WTC11 (cell line): ENCODE results near the gene FGF14.

Experiments
- ELF4 ChIP-seq: sonication (generic); formaldehyde crosslinking; IDR thresholded peaks from 2 replicates; pipeline ENCODE4 v1.8.1; 2022; ENCODE audit warnings: low read depth, mild to moderate bottlenecking, moderate library complexity, missing genetic modification reagents
- ETV6 ChIP-seq: sonication (generic); formaldehyde crosslinking; IDR thresholded peaks from 2 replicates; pipeline ENCODE4 v1.8.1; 2022; ENCODE audit warnings: mild to moderate bottlenecking, missing genetic modification reagents
- NR2C2 ChIP-seq: sonication (generic); formaldehyde crosslinking; IDR thresholded peaks from 2 replicates; pipeline ENCODE4 v1.8.0; 2022; ENCODE audit warnings: mild to moderate bottlenecking, missing genetic modification reagents
- SP1 ChIP-seq: sonication (generic); formaldehyde crosslinking; conservative IDR thresholded peaks from 2 replicates; pipeline ENCODE4 v1.8.1; 2022; ENCODE audit warnings: missing genetic modification reagents
- TF ChIP-seq, protein P1 (sequence below): sonication (generic); formaldehyde crosslinking; IDR thresholded peaks from 2 replicates; pipeline ENCODE4 v1.8.1; 2023; ENCODE audit warnings: mild to moderate bottlenecking, missing genetic modification reagents, moderate library complexity
- TF ChIP-seq, protein P2 (sequence below): sonication (generic); formaldehyde crosslinking; conservative IDR thresholded peaks from 2 replicates; pipeline ENCODE4 v1.8.1; 2022; ENCODE audit warnings: mild to moderate bottlenecking, missing genetic modification reagents
- TF ChIP-seq, protein P3 (sequence below): sonication (generic); formaldehyde crosslinking; IDR thresholded peaks from 2 replicates; pipeline ENCODE4 v1.8.1; 2022; ENCODE audit warnings: missing genetic modification reagents, borderline replicate concordance
- TF ChIP-seq, protein P4 (sequence below): fragments of 200-600 bp; IDR thresholded peaks from 2 replicates; pipeline ENCODE4 v1.8.0; 2022; ENCODE audit warnings: antibody characterized with exemption
- TF ChIP-seq, protein P5 (sequence below): sonication (generic); formaldehyde crosslinking; IDR thresholded peaks from 2 replicates; pipeline ENCODE4 v1.8.0; 2022; ENCODE audit warnings: mild to moderate bottlenecking, missing genetic modification reagents
- TF ChIP-seq, protein P6 (sequence below): fragments of 250-450 bp; sonication (Bioruptor Pico); IDR thresholded peaks from 2 replicates; pipeline ENCODE4 v1.9.0; 2021; ENCODE audit warnings: mild to moderate bottlenecking
- TF ChIP-seq, protein P7 (sequence below): sonication (generic); formaldehyde crosslinking; IDR thresholded peaks from 2 replicates; pipeline ENCODE4 v1.8.1; 2023; ENCODE audit warnings: mild to moderate bottlenecking, moderate library complexity, missing genetic modification reagents

DNA sequence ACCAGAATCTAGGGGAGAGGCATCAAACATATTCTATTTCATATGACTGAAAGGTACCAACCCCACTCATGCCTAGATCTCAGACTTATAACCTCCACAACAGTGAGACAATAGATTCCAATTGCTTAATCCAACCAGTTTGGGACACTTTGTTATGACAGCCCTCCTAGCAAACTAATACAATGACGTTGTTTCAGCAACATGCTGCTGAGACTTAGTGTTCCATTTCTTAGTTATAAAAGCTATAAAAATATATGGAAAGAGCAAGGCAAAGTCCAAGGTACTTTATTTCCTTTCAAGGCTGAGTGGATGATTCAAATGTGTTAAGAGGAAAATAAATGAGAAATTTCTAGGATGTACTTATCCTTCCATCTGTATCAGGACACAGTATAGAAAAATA is 352.0 kb downstream of the FGF14 start:
- no peak for TF ChIP-seq ELF4
- TF ChIP-seq, protein P1, sequence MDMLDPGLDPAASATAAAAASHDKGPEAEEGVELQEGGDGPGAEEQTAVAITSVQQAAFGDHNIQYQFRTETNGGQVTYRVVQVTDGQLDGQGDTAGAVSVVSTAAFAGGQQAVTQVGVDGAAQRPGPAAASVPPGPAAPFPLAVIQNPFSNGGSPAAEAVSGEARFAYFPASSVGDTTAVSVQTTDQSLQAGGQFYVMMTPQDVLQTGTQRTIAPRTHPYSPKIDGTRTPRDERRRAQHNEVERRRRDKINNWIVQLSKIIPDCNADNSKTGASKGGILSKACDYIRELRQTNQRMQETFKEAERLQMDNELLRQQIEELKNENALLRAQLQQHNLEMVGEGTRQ (CRISPR knock-in tag) = no peak
- TF ChIP-seq, protein P2, sequence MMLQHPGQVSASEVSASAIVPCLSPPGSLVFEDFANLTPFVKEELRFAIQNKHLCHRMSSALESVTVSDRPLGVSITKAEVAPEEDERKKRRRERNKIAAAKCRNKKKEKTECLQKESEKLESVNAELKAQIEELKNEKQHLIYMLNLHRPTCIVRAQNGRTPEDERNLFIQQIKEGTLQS = no peak
- TF ChIP-seq NR2C2 = no peak
- TF ChIP-seq, protein P3, sequence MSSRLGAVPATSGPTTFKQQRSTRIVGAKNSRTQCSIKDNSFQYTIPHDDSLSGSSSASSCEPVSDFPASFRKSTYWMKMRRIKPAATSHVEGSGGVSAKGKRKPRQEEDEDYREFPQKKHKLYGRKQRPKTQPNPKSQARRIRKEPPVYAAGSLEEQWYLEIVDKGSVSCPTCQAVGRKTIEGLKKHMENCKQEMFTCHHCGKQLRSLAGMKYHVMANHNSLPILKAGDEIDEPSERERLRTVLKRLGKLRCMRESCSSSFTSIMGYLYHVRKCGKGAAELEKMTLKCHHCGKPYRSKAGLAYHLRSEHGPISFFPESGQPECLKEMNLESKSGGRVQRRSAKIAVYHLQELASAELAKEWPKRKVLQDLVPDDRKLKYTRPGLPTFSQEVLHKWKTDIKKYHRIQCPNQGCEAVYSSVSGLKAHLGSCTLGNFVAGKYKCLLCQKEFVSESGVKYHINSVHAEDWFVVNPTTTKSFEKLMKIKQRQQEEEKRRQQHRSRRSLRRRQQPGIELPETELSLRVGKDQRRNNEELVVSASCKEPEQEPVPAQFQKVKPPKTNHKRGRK (CRISPR knock-in tag) = no peak
- TF ChIP-seq, protein P4, sequence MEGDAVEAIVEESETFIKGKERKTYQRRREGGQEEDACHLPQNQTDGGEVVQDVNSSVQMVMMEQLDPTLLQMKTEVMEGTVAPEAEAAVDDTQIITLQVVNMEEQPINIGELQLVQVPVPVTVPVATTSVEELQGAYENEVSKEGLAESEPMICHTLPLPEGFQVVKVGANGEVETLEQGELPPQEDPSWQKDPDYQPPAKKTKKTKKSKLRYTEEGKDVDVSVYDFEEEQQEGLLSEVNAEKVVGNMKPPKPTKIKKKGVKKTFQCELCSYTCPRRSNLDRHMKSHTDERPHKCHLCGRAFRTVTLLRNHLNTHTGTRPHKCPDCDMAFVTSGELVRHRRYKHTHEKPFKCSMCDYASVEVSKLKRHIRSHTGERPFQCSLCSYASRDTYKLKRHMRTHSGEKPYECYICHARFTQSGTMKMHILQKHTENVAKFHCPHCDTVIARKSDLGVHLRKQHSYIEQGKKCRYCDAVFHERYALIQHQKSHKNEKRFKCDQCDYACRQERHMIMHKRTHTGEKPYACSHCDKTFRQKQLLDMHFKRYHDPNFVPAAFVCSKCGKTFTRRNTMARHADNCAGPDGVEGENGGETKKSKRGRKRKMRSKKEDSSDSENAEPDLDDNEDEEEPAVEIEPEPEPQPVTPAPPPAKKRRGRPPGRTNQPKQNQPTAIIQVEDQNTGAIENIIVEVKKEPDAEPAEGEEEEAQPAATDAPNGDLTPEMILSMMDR = no peak
- TF ChIP-seq, protein P5, sequence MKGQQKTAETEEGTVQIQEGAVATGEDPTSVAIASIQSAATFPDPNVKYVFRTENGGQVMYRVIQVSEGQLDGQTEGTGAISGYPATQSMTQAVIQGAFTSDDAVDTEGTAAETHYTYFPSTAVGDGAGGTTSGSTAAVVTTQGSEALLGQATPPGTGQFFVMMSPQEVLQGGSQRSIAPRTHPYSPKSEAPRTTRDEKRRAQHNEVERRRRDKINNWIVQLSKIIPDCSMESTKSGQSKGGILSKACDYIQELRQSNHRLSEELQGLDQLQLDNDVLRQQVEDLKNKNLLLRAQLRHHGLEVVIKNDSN (CRISPR knock-in tag) = no peak
- no peak for TF ChIP-seq ETV6 (CRISPR knock-in tag)
- TF ChIP-seq, protein P6, sequence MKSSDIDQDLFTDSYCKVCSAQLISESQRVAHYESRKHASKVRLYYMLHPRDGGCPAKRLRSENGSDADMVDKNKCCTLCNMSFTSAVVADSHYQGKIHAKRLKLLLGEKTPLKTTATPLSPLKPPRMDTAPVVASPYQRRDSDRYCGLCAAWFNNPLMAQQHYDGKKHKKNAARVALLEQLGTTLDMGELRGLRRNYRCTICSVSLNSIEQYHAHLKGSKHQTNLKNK (CRISPR knock-in tag) = no peak
- TF ChIP-seq, protein P7, sequence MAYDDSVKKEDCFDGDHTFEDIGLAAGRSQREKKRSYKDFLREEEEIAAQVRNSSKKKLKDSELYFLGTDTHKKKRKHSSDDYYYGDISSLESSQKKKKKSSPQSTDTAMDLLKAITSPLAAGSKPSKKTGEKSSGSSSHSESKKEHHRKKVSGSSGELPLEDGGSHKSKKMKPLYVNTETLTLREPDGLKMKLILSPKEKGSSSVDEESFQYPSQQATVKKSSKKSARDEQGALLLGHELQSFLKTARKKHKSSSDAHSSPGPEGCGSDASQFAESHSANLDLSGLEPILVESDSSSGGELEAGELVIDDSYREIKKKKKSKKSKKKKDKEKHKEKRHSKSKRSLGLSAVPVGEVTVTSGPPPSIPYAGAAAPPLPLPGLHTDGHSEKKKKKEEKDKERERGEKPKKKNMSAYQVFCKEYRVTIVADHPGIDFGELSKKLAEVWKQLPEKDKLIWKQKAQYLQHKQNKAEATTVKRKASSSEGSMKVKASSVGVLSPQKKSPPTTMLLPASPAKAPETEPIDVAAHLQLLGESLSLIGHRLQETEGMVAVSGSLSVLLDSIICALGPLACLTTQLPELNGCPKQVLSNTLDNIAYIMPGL (CRISPR knock-in tag) = no peak
- no peak for TF ChIP-seq SP1 (CRISPR knock-in tag)
